HG03460 (cell line): ENCODE data around the gene CNTNAP2.
"Not testable (repeated sequence)": the region's sequence is repeated elsewhere in the genome, so short reads cannot be mapped to it uniquely, and the experiment has no call there.

Experiments used
- ATAC-seq: cut with Tn5 transposase; IDR thresholded peaks from one replicate; pipeline ENCODE4 v1.9.1; 2021; ENCODE audit not compliant: unreplicated experiment

Gene CNTNAP2

GRCh38 chr7:147071536-147071935 lies 954.9 kb downstream of the CNTNAP2 start:
- ATAC-seq: no peak

- ATAC-seq: no peak
Measured at GRCh38 chr7:147078312-147078711, 961.7 kb downstream of the CNTNAP2 start.

- ATAC-seq: no peak
Measured at GRCh38 chr7:147079083-147079482, 962.5 kb downstream of the CNTNAP2 start.

- no peak for ATAC-seq
Measured at GRCh38 chr7:147079921-147080420, 963.4 kb downstream of the CNTNAP2 start.

GRCh38 chr7:147081117-147081516 lies 964.5 kb downstream of the CNTNAP2 start:
- no peak for ATAC-seq

GRCh38 chr7:147089051-147089461 lies 972.5 kb downstream of the CNTNAP2 start:
- no peak for ATAC-seq

GRCh38 chr7:147089608-147090007 lies 973.0 kb downstream of the CNTNAP2 start:
- ATAC-seq: no peak

GRCh38 chr7:147096629-147097028 lies 980.0 kb downstream of the CNTNAP2 start:
- ATAC-seq: no peak

GRCh38 chr7:147103224-147103623 lies 986.6 kb downstream of the CNTNAP2 start:
- no peak for ATAC-seq

- no peak for ATAC-seq
Measured at GRCh38 chr7:147106746-147107145, 990.1 kb downstream of the CNTNAP2 start.

GRCh38 chr7:147114525-147114924 lies 997.9 kb downstream of the CNTNAP2 start:
- not testable (repeated sequence) for ATAC-seq

- ATAC-seq: no peak
Measured at GRCh38 chr7:147136352-147136751, 1019.8 kb downstream of the CNTNAP2 start.

GRCh38 chr7:147145194-147145593 lies 1028.6 kb downstream of the CNTNAP2 start:
- no peak for ATAC-seq

- ATAC-seq: no peak
Measured at GRCh38 chr7:147146169-147146568, 1029.6 kb downstream of the CNTNAP2 start.

GRCh38 chr7:147151661-147152060 lies 1035.1 kb downstream of the CNTNAP2 start:
- no peak for ATAC-seq

GRCh38 chr7:147153571-147153970 lies 1037.0 kb downstream of the CNTNAP2 start:
- no peak for ATAC-seq

- no peak for ATAC-seq
Measured at GRCh38 chr7:147161405-147161804, 1044.8 kb downstream of the CNTNAP2 start.

GRCh38 chr7:147170341-147171012 lies 1053.9 kb downstream of the CNTNAP2 start:
- no peak for ATAC-seq

- ATAC-seq: no peak
Measured at GRCh38 chr7:147171013-147171391, 1054.4 kb downstream of the CNTNAP2 start.

GRCh38 chr7:147173883-147174282 lies 1057.3 kb downstream of the CNTNAP2 start:
- no peak for ATAC-seq

- ATAC-seq: no peak
Measured at GRCh38 chr7:147182874-147183273, 1066.3 kb downstream of the CNTNAP2 start.

GRCh38 chr7:147183276-147183675 lies 1066.7 kb downstream of the CNTNAP2 start:
- ATAC-seq: no peak

- no peak for ATAC-seq
Measured at GRCh38 chr7:147188467-147188866, 1071.9 kb downstream of the CNTNAP2 start.
